Adrenal gland (tissue), 12 donors: ENCODE data around the gene DNAH12. TPM values are rescaled to one million over a fixed set of nuclear protein-coding genes. Genes with fewer than 3 reads are reported as not detected.
"Not testable (repeated sequence)": the region's sequence is repeated elsewhere in the genome, so short reads cannot be mapped to it uniquely, and the experiment has no call there.

ENCODE experiments used
- DNase-seq, 7 donors: peaks; one replicate each; pipeline ENCODE4 v3.0.0-alpha.2; 2019 to 2020
- H3K27ac ChIP-seq, 5 donors: fragments of 200-600 bp; sonication (generic) in 4 of 5; 1 replicate in 3 of 5; 2 replicates in 2 of 5; pipeline versions ENCODE4 v1.5.1 to v1.8.0; 2016 to 2020; ENCODE audit warnings: mild to moderate bottlenecking in 1 of 5
- H3K27me3 ChIP-seq: fragments of 200-600 bp; 2 replicates; pipeline ENCODE4 v1.8.0; 2021
- H3K36me3 ChIP-seq, 2 donors: fragments of 200-600 bp; replicated peaks in 1 of 2; 1 replicate in 1 of 2; 2 replicates in 1 of 2; pipeline versions ENCODE4 v1.5.1 to v1.8.0; 2018 to 2022
- H3K4me1 ChIP-seq, 2 donors: fragments of 200-600 bp; replicated peaks in 1 of 2; 1 replicate in 1 of 2; 2 replicates in 1 of 2; pipeline versions ENCODE4 v1.5.1 to v1.8.0; 2018 to 2021
- H3K4me3 ChIP-seq, 4 donors: fragments of 200-600 bp; sonication (generic) in 3 of 4; one replicate each; pipeline ENCODE4 v1.5.1; 2016 to 2018
- H3K9me3 ChIP-seq, 3 donors: fragments of 200-600 bp; sonication (generic) in 1 of 3; replicated peaks in 1 of 3; 1 replicate in 2 of 3; 2 replicates in 1 of 3; pipeline versions ENCODE4 v1.5.1 to v1.8.0; 2016 to 2021
- CTCF ChIP-seq, 6 experiments: fragments of 450-650 bp in 4 of 6; fragments of 200-600 bp in 2 of 6; sonication (generic) in 1 of 6; IDR thresholded peaks; 1 replicate in 5 of 6; 2 replicates in 1 of 6; pipeline versions ENCODE4 v1.5.1 to v1.8.0; 2016 to 2021; ENCODE audit warnings: antibody characterized with exemption in 6 of 6, mild to moderate bottlenecking in 2 of 6, moderate library complexity in 1 of 6
- POLR2A ChIP-seq, 2 donors: fragments of 450-650 bp; IDR thresholded peaks; one replicate each; pipeline ENCODE4 v1.6.1; 2017; ENCODE audit warnings: antibody characterized with exemption in 2 of 2, mild to moderate bottlenecking in 2 of 2, moderate library complexity in 1 of 2
- WGBS, 4 donors: extraction: QIAGEN DNeasy Blood & Tissue Kit in 2 of 4; methylation state at CpG; one replicate each; pipeline versions ENCODE4 v1.1.5 to v1.1.7; 2013 to 2017; 5-methylcytosine and 5-hydroxymethylcytosine counted together
- intact Hi-C, 2 donors: fragments of 100-400 bp; cut with DNase I; formaldehyde crosslinking; loops; one replicate each; pipeline versions ENCODE4 v1.14.1 to v1.15.0; 2022 to 2023
- polyA plus RNA-seq, 3 donors: library from polyadenylated mRNA; stranded (reverse); fragments of 200-250 nt in 2 of 3; fragments of 350-450 nt in 1 of 3; fragmentation: Illumina TruSeq in 1 of 3; extraction: RNeasy Lipid Tissue Mini Kit (QIAGEN cat#74804) in 1 of 3; gene quantifications; one replicate each; pipeline ENCODE4 v1.2.3, GENCODE V29; 2013 to 2014
- total RNA-seq, 9 donors: library from RNA; depleted of rRNA in 4 of 9; stranded (reverse); fragments of >200 nt in 4 of 9; fragments of 120-200 nt in 1 of 9; fragmentation: NEBNext Ultra II Directional in 1 of 9; extraction: Animal tissue kit (Norgen Biotek cat#: 25700) in 1 of 9; gene quantifications; one replicate each; pipeline versions ENCODE4 v1.1.0 to v1.2.4, GENCODE V29; 2013 to 2023
- donor health status: healthy with polysubstance abuse.
- donor health status: Bipolar disorder and iron deficiency.
- donor health status: DM: yes; HTN: yes; CAD: no.
- donor health status: DM: no; HTN: no; CAD: no.
- donor health status: DM: no; HTN: no; CAD: no.
- donor health status: DM: yes; HTN: yes; CAD: no.

The DNAH12 gene
- total and polyA plus RNA-seq, 12 donors, result 0.16 to 1.8 (median 0.58) TPM

- no peaks in the 10 kb centered on the region for H3K36me3 ChIP-seq
- peak overlapping the region in 3 of 5 donors; percentile 4 to 60 (median 17) for H3K27ac ChIP-seq
- DNase-seq, result no peak
- intact Hi-C loops, result no loop called here
- H3K9me3 ChIP-seq, result no peaks in the 10 kb centered on the region
- TF ChIP-seq POLR2A (IDR thresholded peaks at IDR 0.05), result no peak
- no peak for TF ChIP-seq CTCF (IDR thresholded peaks at IDR 0.05)
- no peak overlapping the region for H3K4me3 ChIP-seq
- WGBS, 4 donors, result 73 to 82% (median 79%) methylated on average over 14 of the region's 14 CpGs
- H3K4me1 ChIP-seq, result peaks cover 0 to 15% of the 10 kb centered on the region in 2 donors
- H3K27me3 ChIP-seq, result no peaks in the 10 kb centered on the region
These were observed 92.8 kb downstream of the DNAH12 start for GRCh38 chr3:57451150-57451846.

GRCh38 chr3:57449276-57449847 lies 94.8 kb downstream of the DNAH12 start:
- H3K27ac ChIP-seq, H3K9me3 ChIP-seq, H3K36me3 ChIP-seq, H3K27me3 ChIP-seq, DNase-seq, intact Hi-C loops, H3K4me3 ChIP-seq: not testable (repeated sequence)
- H3K4me1 ChIP-seq, result peaks cover 0 to 15% of the 10 kb centered on the region in 2 donors
- WGBS, 4 donors, result 90 to 95% (median 93%) methylated on average over 4 to 30 of the region's 33 CpGs

GRCh38 chr3:57448489-57448888 lies 95.7 kb downstream of the DNAH12 start:
- H3K9me3 ChIP-seq, H3K36me3 ChIP-seq, intact Hi-C loops, H3K27me3 ChIP-seq, H3K4me3 ChIP-seq, H3K27ac ChIP-seq, DNase-seq: not testable (repeated sequence)
- peaks cover 0 to 15% of the 10 kb centered on the region in 2 donors for H3K4me1 ChIP-seq
- WGBS, 4 donors, result 79 to 94% (median 91%) methylated on average over 5 of the region's 5 CpGs

GRCh38 chr3:57446318-57446841 lies 97.8 kb downstream of the DNAH12 start:
- peak overlapping the region in 3 of 5 donors; percentile 19 to 64 (median 22) for H3K27ac ChIP-seq
- H3K9me3 ChIP-seq, result no peaks in the 10 kb centered on the region
- H3K4me1 ChIP-seq, result peaks cover 0 to 15% of the 10 kb centered on the region in 2 donors
- WGBS, 4 donors, result 11 to 35% (median 20%) methylated on average over 1 of the region's 1 CpG
- H3K36me3 ChIP-seq, result no peaks in the 10 kb centered on the region
- peak overlapping the region in 2 of 4 donors; percentile 2 to 48 for H3K4me3 ChIP-seq
- intact Hi-C loops, result no loop called here
- DNase-seq, result peak in 5 of 7 donors; percentile 34 to 48 (median 37)
- no peaks in the 10 kb centered on the region for H3K27me3 ChIP-seq
- TF ChIP-seq CTCF (IDR thresholded peaks at IDR 0.05), result no peak
- no peak for TF ChIP-seq POLR2A (IDR thresholded peaks at IDR 0.05)

GRCh38 chr3:57444469-57444868 lies 99.7 kb downstream of the DNAH12 start:
- no peaks in the 10 kb centered on the region for H3K36me3 ChIP-seq
- TF ChIP-seq POLR2A (IDR thresholded peaks at IDR 0.05), result no peak
- TF ChIP-seq CTCF (IDR thresholded peaks at IDR 0.05), result no peak
- peaks cover 0 to 5% of the 10 kb centered on the region in 2 donors for H3K4me1 ChIP-seq

GRCh38 chr3:57440144-57440543 lies 104.0 kb downstream of the DNAH12 start:
- H3K36me3 ChIP-seq, H3K27me3 ChIP-seq, H3K9me3 ChIP-seq, H3K4me3 ChIP-seq, intact Hi-C loops, H3K4me1 ChIP-seq, DNase-seq, H3K27ac ChIP-seq: not testable (repeated sequence)

More at GRCh38 chr3:57444469-57444868, 99.7 kb downstream of the DNAH12 start:
- intact Hi-C loops, result no loop called here
- Histone ChIP-seq H3K9me3 (no peaks in the 10 kb centered on the region), H3K4me3 (no peak overlapping the region), H3K27ac (no peak overlapping the region), H3K27me3 (no peaks in the 10 kb centered on the region)
- WGBS, 4 donors, result 91 to 93% (median 92%) methylated on average over 5 of the region's 5 CpGs
- no peak for DNase-seq

GRCh38 chr3:57438460-57438859 lies 105.7 kb downstream of the DNAH12 start:
- 78 to 86% (median 82%) methylated on average over 7 of the region's 7 CpGs for WGBS, 4 donors
- H3K4me1 ChIP-seq, intact Hi-C loops, H3K27ac ChIP-seq, H3K9me3 ChIP-seq, H3K4me3 ChIP-seq, DNase-seq, H3K27me3 ChIP-seq, H3K36me3 ChIP-seq: not testable (repeated sequence)
